ENCODE measurements around the gene ABHD16B. TPM values are rescaled to one million over a fixed set of nuclear protein-coding genes. Genes with fewer than 3 reads are reported as not detected.

The ABHD16B gene
- total and polyA plus RNA-seq, 10 of the 15 experiments (the other 5 are each of a cell fraction or from before 2014, with no cell fraction given): 0.13 TPM; not detected in 9

DNA sequence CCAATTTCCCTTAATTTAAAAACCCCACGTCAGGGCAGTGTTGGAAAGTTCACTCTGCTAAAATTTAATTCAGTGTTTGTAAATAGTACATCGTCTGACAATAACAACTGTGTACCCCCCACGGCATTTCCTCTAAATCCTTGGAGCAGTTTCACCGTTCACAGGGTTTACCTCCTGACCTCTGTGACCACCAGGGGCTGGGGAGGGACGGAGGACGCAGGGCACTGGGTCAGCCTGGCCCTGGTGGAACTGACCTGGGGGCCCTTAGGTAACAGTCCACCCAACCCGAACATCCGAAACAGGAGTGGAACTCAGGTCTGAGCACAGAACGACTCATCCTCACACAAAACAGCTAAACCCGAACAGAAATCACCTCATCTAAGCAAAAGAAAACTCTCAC, 32.3 kb upstream of the ABHD16B start (continued):
- TF ChIP-seq, protein P1, sequence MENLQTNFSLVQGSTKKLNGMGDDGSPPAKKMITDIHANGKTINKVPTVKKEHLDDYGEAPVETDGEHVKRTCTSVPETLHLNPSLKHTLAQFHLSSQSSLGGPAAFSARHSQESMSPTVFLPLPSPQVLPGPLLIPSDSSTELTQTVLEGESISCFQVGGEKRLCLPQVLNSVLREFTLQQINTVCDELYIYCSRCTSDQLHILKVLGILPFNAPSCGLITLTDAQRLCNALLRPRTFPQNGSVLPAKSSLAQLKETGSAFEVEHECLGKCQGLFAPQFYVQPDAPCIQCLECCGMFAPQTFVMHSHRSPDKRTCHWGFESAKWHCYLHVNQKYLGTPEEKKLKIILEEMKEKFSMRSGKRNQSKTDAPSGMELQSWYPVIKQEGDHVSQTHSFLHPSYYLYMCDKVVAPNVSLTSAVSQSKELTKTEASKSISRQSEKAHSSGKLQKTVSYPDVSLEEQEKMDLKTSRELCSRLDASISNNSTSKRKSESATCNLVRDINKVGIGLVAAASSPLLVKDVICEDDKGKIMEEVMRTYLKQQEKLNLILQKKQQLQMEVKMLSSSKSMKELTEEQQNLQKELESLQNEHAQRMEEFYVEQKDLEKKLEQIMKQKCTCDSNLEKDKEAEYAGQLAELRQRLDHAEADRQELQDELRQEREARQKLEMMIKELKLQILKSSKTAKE (IDR thresholded peaks at IDR 0.05; ENCODE audit: low read depth, poor library complexity, severe bottlenecking): no peak
- TF ChIP-seq JUND (IDR thresholded peaks at IDR 0.05; ENCODE audit: low read depth, low read length) (no peak), MTA2 (IDR thresholded peaks at IDR 0.05; ENCODE audit: low read depth) (no peak), KLF5 (IDR thresholded peaks at IDR 0.05; ENCODE audit: partially characterized antibody) (no peak), ETV6 (conservative IDR thresholded peaks at IDR 0.05 in 1 of 2, IDR thresholded peaks at IDR 0.05 in 1 of 2; ENCODE audit: borderline replicate concordance in 1 of 2, low read depth in 1 of 2) (no peak), EP300 (IDR thresholded peaks at IDR 0.05; ENCODE audit: borderline replicate concordance in 1 of 2, control insufficient read depth in 1 of 2, low read depth in 2 of 2, low read length in 2 of 2) (no peak), RB1 (IDR thresholded peaks at IDR 0.05; ENCODE audit: borderline replicate concordance) (no peak)
- TF ChIP-seq, protein P2, sequence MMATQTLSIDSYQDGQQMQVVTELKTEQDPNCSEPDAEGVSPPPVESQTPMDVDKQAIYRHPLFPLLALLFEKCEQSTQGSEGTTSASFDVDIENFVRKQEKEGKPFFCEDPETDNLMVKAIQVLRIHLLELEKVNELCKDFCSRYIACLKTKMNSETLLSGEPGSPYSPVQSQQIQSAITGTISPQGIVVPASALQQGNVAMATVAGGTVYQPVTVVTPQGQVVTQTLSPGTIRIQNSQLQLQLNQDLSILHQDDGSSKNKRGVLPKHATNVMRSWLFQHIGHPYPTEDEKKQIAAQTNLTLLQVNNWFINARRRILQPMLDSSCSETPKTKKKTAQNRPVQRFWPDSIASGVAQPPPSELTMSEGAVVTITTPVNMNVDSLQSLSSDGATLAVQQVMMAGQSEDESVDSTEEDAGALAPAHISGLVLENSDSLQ (IDR thresholded peaks at IDR 0.05): no peak
- TF ChIP-seq, protein P3, sequence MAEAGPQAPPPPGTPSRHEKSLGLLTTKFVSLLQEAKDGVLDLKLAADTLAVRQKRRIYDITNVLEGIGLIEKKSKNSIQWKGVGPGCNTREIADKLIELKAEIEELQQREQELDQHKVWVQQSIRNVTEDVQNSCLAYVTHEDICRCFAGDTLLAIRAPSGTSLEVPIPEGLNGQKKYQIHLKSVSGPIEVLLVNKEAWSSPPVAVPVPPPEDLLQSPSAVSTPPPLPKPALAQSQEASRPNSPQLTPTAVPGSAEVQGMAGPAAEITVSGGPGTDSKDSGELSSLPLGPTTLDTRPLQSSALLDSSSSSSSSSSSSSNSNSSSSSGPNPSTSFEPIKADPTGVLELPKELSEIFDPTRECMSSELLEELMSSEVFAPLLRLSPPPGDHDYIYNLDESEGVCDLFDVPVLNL (IDR thresholded peaks at IDR 0.05; ENCODE audit: low read depth, low read length): no peak
